Osteocyte (in vitro differentiated cells): Measurements from ENCODE around the gene KIAA1755. TPM values are rescaled to one million over a fixed set of nuclear protein-coding genes. Genes with fewer than 3 reads are reported as not detected.
A peak's percentile ranks its signal among the peaks of the same experiment; 100 is the strongest.

Source experiments
- DNase-seq: peaks from one replicate; pipeline ENCODE4 v3.0.0; 2021; ENCODE audit warnings: mixed read lengths; ENCODE audit not compliant: unreplicated experiment; ENCODE audit errors: extremely low spot score
- H3K27ac Mint-ChIP-seq: one replicate; pipeline ENCODE4 v1.8.0; 2021; ENCODE audit warnings: mild to moderate bottlenecking, mixed read lengths; ENCODE audit not compliant: unreplicated experiment
- H3K27me3 Mint-ChIP-seq: one replicate; pipeline ENCODE4 v1.8.0; 2021; ENCODE audit warnings: mixed read lengths; ENCODE audit not compliant: unreplicated experiment
- H3K36me3 Mint-ChIP-seq: one replicate; pipeline ENCODE4 v1.8.0; 2021; ENCODE audit warnings: mixed read lengths; ENCODE audit not compliant: unreplicated experiment
- H3K4me1 Mint-ChIP-seq: one replicate; pipeline ENCODE4 v1.8.0; 2021; ENCODE audit warnings: mixed read lengths; ENCODE audit not compliant: unreplicated experiment
- H3K4me3 Mint-ChIP-seq: one replicate; pipeline ENCODE4 v1.8.0; 2021; ENCODE audit warnings: mild to moderate bottlenecking, moderate library complexity, mixed read lengths; ENCODE audit not compliant: unreplicated experiment
- H3K9me3 Mint-ChIP-seq: one replicate; pipeline ENCODE4 v1.8.0; 2021; ENCODE audit warnings: mixed read lengths; ENCODE audit not compliant: unreplicated experiment
- CTCF ChIP-seq: fragments of 200-600 bp; sonication (generic); IDR thresholded peaks from 2 replicates; pipeline ENCODE4 v1.5.0; 2021; ENCODE audit warnings: antibody characterized with exemption, mild to moderate bottlenecking, moderate library complexity
- total RNA-seq: library from RNA; stranded (reverse); gene quantifications from 2 replicates; pipeline ENCODE4 v1.2.1, GENCODE V29; 2021

The KIAA1755 gene
- total RNA-seq, 1 donor from 2014 or later, result 50.2 TPM

DNA sequence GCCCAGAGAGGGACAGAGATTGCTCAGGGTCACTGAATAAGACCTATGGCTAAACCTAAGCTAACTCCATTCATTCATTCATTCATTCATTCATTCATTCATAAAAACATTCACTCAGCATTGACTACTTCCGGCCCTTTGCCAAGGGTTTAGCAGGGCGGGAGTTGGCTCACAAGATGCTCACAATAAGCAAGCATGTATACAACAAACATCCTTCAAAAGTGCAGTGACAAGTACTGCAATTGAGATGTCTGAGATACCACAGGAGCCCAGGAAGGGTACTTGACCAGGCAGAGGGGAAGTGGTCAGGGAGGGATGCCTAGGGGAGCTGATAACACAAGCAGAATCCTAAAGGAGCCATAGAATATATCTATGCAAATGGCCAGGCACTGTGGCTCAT lies 18.2 kb upstream of the KIAA1755 start:
- Mint-ChIP-seq H3K9me3 (no peaks in the 10 kb centered on the region), H3K4me1 (peaks cover 57% of the 10 kb centered on the region), H3K4me3 (no peak overlapping the region), H3K36me3 (peaks cover 6% of the 10 kb centered on the region), H3K27me3 (no peaks in the 10 kb centered on the region), H3K27ac (peak overlapping the region; percentile 92)
- DNase-seq, result no peak
- TF ChIP-seq CTCF, result no peak

DNA sequence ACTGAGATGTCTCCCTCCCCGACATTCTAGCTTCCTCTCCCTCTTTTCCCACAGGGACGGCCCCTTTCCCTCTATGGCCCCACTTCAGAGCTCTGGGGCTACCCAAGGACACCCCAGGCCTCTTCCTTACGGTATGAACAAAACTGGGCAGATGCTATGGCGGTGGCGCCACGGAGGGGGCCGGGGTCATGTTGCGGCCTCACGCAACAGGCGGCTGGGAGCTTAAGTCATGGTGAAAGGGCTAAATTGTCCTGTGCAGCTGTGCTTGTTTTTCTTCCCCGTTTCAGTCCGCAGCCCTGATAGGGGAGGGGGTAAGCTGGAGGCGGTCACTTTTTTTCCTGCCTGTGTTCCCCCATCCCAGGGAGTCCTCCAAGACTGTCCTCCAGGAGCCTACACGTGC lies 17.6 kb upstream of the KIAA1755 start:
- peak overlapping the region; percentile 19 for H3K4me3 Mint-ChIP-seq

GRCh38 chr20:38277691-38278090 lies 17.2 kb upstream of the KIAA1755 start:
- H3K9me3 Mint-ChIP-seq, result no peaks in the 10 kb centered on the region
- H3K27ac Mint-ChIP-seq, result peak overlapping the region; percentile 92
- TF ChIP-seq CTCF, result no peak
- no peak overlapping the region for H3K4me3 Mint-ChIP-seq
- DNase-seq, result no peak
- peaks cover 68% of the 10 kb centered on the region for H3K4me1 Mint-ChIP-seq
- H3K27me3 Mint-ChIP-seq, result no peaks in the 10 kb centered on the region
- H3K36me3 Mint-ChIP-seq, result peaks cover 6% of the 10 kb centered on the region

More for the DNA sequence above, 17.6 kb upstream of the KIAA1755 start:
- peaks cover 64% of the 10 kb centered on the region for H3K4me1 Mint-ChIP-seq
- H3K27ac Mint-ChIP-seq, result peak overlapping the region; percentile 92
- no peaks in the 10 kb centered on the region for H3K9me3 Mint-ChIP-seq
- TF ChIP-seq CTCF, result no peak
- no peaks in the 10 kb centered on the region for H3K27me3 Mint-ChIP-seq
- peaks cover 6% of the 10 kb centered on the region for H3K36me3 Mint-ChIP-seq
- no peak for DNase-seq

DNA sequence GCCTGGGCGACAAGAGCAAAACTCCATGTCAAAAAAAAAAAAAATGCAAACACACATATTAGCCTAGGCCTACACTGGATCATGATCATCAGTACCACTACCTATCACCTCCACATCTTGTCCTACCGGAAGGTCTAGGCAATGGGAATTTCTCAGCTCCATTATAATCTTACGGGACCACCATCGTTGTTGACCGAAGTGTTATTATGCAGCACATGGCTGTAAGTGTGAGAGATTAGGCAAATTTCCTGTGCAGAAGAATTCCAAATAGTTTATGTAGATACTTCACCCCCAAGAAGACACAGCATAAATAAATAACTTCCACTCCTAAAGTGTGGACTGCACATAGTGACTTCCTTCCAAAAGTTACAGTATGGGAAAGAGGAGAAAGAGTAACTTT lies 16.8 kb upstream of the KIAA1755 start:
- Mint-ChIP-seq H3K4me3 (no peak overlapping the region), H3K4me1 (peaks cover 72% of the 10 kb centered on the region), H3K27me3 (no peaks in the 10 kb centered on the region), H3K27ac (peak overlapping the region; percentile 92), H3K9me3 (no peaks in the 10 kb centered on the region), H3K36me3 (peaks cover 6% of the 10 kb centered on the region)
- no peak for TF ChIP-seq CTCF
- DNase-seq, result no peak

DNA sequence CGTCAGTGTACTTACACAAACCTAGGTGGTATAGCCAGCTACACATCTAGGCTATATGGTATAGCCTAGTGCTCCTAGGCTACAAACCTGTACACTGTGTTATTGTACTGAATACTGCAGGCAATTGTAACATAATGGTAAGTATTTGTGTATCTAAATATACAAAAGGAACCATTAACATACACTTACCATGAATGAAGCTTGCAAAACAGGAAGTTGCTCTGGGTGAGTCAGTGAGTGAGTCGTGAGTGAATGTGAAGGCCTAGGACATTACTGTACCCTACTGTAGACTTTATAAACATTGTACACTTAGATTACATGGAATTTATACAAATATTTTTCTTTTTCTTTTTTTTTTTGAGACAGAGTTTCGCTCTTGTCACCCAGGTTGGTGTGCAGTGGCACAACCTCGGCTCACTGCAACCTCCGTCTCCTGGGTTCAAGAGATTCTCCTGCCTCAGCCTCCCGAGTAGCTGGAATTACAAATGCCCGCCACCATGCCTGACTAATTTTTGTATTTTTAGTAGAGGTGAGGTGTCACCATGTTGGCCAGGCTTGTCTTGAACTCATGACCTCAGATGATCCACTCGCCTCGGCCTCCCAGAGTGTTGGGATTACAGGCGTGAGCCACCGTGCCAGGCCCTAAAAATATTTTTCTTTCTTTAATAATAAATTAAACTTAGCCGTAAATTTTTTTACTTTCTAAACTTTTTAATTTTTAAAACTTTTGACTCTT lies 15.4 kb upstream of the KIAA1755 start:
- Mint-ChIP-seq H3K9me3 (no peaks in the 10 kb centered on the region), H3K36me3 (no peaks in the 10 kb centered on the region), H3K4me1 (peaks cover 83% of the 10 kb centered on the region), H3K4me3 (no peak overlapping the region), H3K27me3 (no peaks in the 10 kb centered on the region), H3K27ac (peak overlapping the region; percentile 92)
- no peak for TF ChIP-seq CTCF
- DNase-seq, result no peak
